GM23338 (cell line): Measurements from ENCODE around the gene BSCL2. TPM values are rescaled to one million over a fixed set of nuclear protein-coding genes. Genes with fewer than 3 reads are reported as not detected.

Experiments used
- ATAC-seq: fragments of 200-7000 bp; cut with Tn5 transposase; 3 replicates; pipeline ENCODE4 v1.9.1; 2020
- DNase-seq: peaks from one replicate; pipeline ENCODE4 v3.0.0-alpha.2; 2015; ENCODE audit warnings: low spot score
- H2AFZ ChIP-seq: fragments of 200-600 bp; sonication (generic); 2 replicates; pipeline ENCODE4 v1.8.0; 2016; ENCODE audit warnings: antibody characterized with exemption, mild to moderate bottlenecking, moderate library complexity
- H3F3A ChIP-seq: fragments of 200-600 bp; sonication (generic); replicated peaks from 2 replicates; pipeline ENCODE4 v1.8.0; 2017; ENCODE audit warnings: antibody characterized with exemption, mixed run types, low read depth
- H3K27ac ChIP-seq: fragments of 200-600 bp; sonication (generic); 2 replicates; pipeline ENCODE4 v1.6.1; 2016; ENCODE audit warnings: low read depth
- H3K27me3 ChIP-seq: fragments of 200-600 bp; sonication (generic); 2 replicates; pipeline ENCODE4 v1.8.0; 2016; ENCODE audit warnings: mild to moderate bottlenecking, mixed run types, moderate library complexity; ENCODE audit not compliant: insufficient read depth
- H3K36me3 ChIP-seq: fragments of 200-600 bp; sonication (generic); 2 replicates; pipeline ENCODE4 v1.8.0; 2016; ENCODE audit warnings: mild to moderate bottlenecking; ENCODE audit not compliant: insufficient read depth
- H3K4me1 ChIP-seq: fragments of 200-600 bp; sonication (generic); 2 replicates; pipeline ENCODE4 v1.8.0; 2016; ENCODE audit warnings: mild to moderate bottlenecking, moderate library complexity; ENCODE audit not compliant: insufficient read depth
- H3K4me2 ChIP-seq: fragments of 200-600 bp; sonication (generic); 2 replicates; pipeline ENCODE4 v1.7.1; 2017; ENCODE audit warnings: mixed run types
- H3K4me3 ChIP-seq: fragments of 200-600 bp; sonication (generic); 2 replicates; pipeline ENCODE4 v1.6.1; 2016; ENCODE audit warnings: mixed run types
- H3K79me2 ChIP-seq: fragments of 200-600 bp; sonication (generic); replicated peaks from 2 replicates; pipeline ENCODE4 v1.8.0; 2017; ENCODE audit warnings: mild to moderate bottlenecking; ENCODE audit not compliant: insufficient read depth
- H3K9me2 ChIP-seq: fragments of 200-600 bp; sonication (generic); 2 replicates; pipeline ENCODE4 v1.8.0; 2017; ENCODE audit not compliant: insufficient read depth
- H4K20me1 ChIP-seq: fragments of 200-600 bp; sonication (generic); replicated peaks from 2 replicates; pipeline ENCODE4 v1.8.0; 2017; ENCODE audit warnings: mild to moderate bottlenecking; ENCODE audit not compliant: insufficient read depth
- H3K27ac Mint-ChIP-seq: 2 replicates; pipeline ENCODE4 v1.8.0; 2020; ENCODE audit warnings: inconsistent platforms, mild to moderate bottlenecking, moderate library complexity, mixed read lengths
- H3K27me3 Mint-ChIP-seq: 3 replicates; pipeline ENCODE4 v1.8.0; 2022; ENCODE audit warnings: low read depth, mild to moderate bottlenecking, moderate library complexity, mixed read lengths, inconsistent platforms; ENCODE audit not compliant: insufficient read depth, poor library complexity
- H3K36me3 Mint-ChIP-seq: 3 replicates; pipeline ENCODE4 v1.8.0; 2021; ENCODE audit warnings: low read depth, mild to moderate bottlenecking, inconsistent platforms, moderate library complexity, mixed read lengths
- H3K4me1 Mint-ChIP-seq: 3 replicates; pipeline ENCODE4 v1.8.0; 2020; ENCODE audit warnings: mild to moderate bottlenecking, inconsistent platforms, mixed read lengths
- H3K4me3 Mint-ChIP-seq: 3 replicates; pipeline ENCODE4 v1.8.0; 2021; ENCODE audit warnings: moderate library complexity, mild to moderate bottlenecking, inconsistent platforms, mixed read lengths
- H3K9me3 Mint-ChIP-seq: 3 replicates; pipeline ENCODE4 v1.8.0; 2020; ENCODE audit warnings: moderate library complexity, mild to moderate bottlenecking, inconsistent platforms, mixed read lengths
- CREB1 ChIP-seq: fragments of 250-450 bp; sonication (Bioruptor Pico); IDR thresholded peaks from 2 replicates; pipeline ENCODE4 v1.5.0; 2020; ENCODE audit warnings: low read depth, mild to moderate bottlenecking, moderate library complexity
- EZH2 ChIP-seq: fragments of 200-600 bp; sonication (generic); IDR thresholded peaks from one replicate; pipeline ENCODE4 v1.8.0; 2017; ENCODE audit warnings: antibody characterized with exemption, mild to moderate bottlenecking, low read depth; ENCODE audit not compliant: unreplicated experiment
- EZH2phosphoT487 ChIP-seq: fragments of 200-600 bp; sonication (generic); IDR thresholded peaks from one replicate; pipeline ENCODE4 v1.8.1; 2018; ENCODE audit warnings: antibody characterized with exemption; ENCODE audit not compliant: unreplicated experiment
- JUNB ChIP-seq: IDR thresholded peaks from one replicate; pipeline ENCODE4 v1.6.1; 2016; ENCODE audit warnings: antibody characterized with exemption; ENCODE audit not compliant: unreplicated experiment
- NANOG ChIP-seq: IDR thresholded peaks from 2 replicates; pipeline ENCODE4 v1.6.1; 2016; ENCODE audit warnings: antibody characterized with exemption, borderline replicate concordance
- POLR2AphosphoS5 ChIP-seq: IDR thresholded peaks from 2 replicates; pipeline ENCODE4 v1.6.1; 2016; ENCODE audit warnings: antibody characterized with exemption, low read depth
- STAT1 ChIP-seq: IDR thresholded peaks from one replicate; pipeline ENCODE4 v1.6.1; 2016; ENCODE audit warnings: antibody characterized with exemption; ENCODE audit not compliant: unreplicated experiment
- ZNF114 ChIP-seq: fragments of 250-450 bp; sonication (Bioruptor Pico); IDR thresholded peaks from 2 replicates; pipeline ENCODE4 v1.5.0; 2020; ENCODE audit warnings: mild to moderate bottlenecking, moderate library complexity
- ZNF331 ChIP-seq: fragments of 250-450 bp; sonication (Bioruptor Pico); IDR thresholded peaks from 2 replicates; pipeline ENCODE4 v1.5.0; 2020; ENCODE audit warnings: low read depth, mild to moderate bottlenecking, moderate library complexity
- ZNF462 ChIP-seq: fragments of 250-450 bp; sonication (Bioruptor Pico); IDR thresholded peaks from 2 replicates; pipeline ENCODE4 v1.5.0; 2020; ENCODE audit warnings: mild to moderate bottlenecking, moderate library complexity
- polyA plus RNA-seq: library from polyadenylated mRNA; unstranded; fragments of >200 nt; fragmentation: Nextera tagmentation; extraction: Ambion mirVana; gene quantifications from 2 replicates; pipeline ENCODE4 v1.2.1, GENCODE V29; 2016
- total RNA-seq: library from RNA; depleted of rRNA; stranded (reverse); fragments of >200 nt; shearing (Covaris generic); gene quantifications from 2 replicates; pipeline ENCODE4 v1.2.3, GENCODE V29; 2014
- TF ChIP-seq, protein P1 (sequence below), 2 experiments: fragments of 200-600 bp in 1 of 2; sonication (generic) in 1 of 2; conservative IDR thresholded peaks; 2 replicates each; pipeline versions ENCODE4 v1.5.1 to v1.6.1; 2016 to 2017; ENCODE audit warnings: antibody characterized with exemption in 2 of 2, low read depth in 2 of 2, mild to moderate bottlenecking in 2 of 2, moderate library complexity in 1 of 2
- TF ChIP-seq, protein P2 (sequence below): IDR thresholded peaks from 2 replicates; pipeline ENCODE4 v1.6.1; 2016; ENCODE audit warnings: antibody characterized with exemption
- TF ChIP-seq, protein P3 (sequence below): IDR thresholded peaks from one replicate; pipeline ENCODE4 v1.6.1; 2018; ENCODE audit warnings: antibody characterized with exemption; ENCODE audit not compliant: unreplicated experiment

BSCL2 gene
- total and polyA plus RNA-seq, 2 experiments from 2014 or later = 60.2 to 81.7 TPM

DNA sequence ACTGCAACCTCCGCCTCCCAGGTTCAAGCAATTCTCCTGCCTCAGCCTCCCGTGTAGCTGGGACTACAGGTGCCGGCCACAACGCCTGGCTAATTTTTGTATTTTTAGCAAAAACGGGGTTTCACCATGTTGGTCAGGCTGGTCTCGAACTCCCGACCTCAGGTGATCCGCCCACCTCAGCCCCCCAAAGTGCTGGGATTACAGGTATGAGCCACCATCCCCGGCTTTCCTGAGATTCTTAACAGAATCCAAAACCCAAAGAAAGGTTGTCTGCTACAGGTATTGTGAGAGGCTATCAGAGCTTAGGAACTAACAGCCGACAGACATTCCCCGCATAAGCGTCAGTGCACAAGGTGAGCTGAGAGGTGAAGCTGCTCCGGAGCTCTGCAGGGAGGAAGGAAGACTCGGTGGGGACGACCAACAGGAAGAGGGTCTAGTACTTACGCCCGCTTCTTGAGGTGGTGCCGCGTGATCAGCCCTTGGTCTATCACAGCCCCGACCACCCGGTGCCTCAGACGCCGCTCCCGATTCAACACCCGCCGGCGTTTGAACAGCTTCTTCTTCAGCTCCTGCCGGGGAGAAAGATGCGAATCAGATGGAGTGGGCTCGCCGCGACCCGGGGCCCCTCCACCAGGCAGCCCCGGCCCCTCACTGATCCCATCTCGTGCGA lies 42.7 kb downstream of the BSCL2 start:
- ATAC-seq (peak; percentile 66), DNase-seq (peak; percentile 88)
- no peaks in the 10 kb centered on the region; the same call in 2 of the 3 replicates for H3K9me3 Mint-ChIP-seq
- H3K27ac Mint-ChIP-seq = peak overlapping the region; percentile 98
- peak overlapping the region; percentile 93 for H2AFZ ChIP-seq
- peaks cover 56% of the 10 kb centered on the region for H3K36me3 Mint-ChIP-seq
- peaks cover 15% of the 10 kb centered on the region for H4K20me1 ChIP-seq
- H3K4me2 ChIP-seq = peak overlapping the region; percentile 97
- H3K4me3 Mint-ChIP-seq = peak overlapping the region; percentile 98
- H3F3A ChIP-seq = peaks cover 59% of the 10 kb centered on the region
- peaks cover 17% of the 10 kb centered on the region for H3K4me1 Mint-ChIP-seq
- peaks cover 51% of the 10 kb centered on the region for H3K79me2 ChIP-seq
- TF ChIP-seq POLR2AphosphoS5 (no peak), NANOG (no peak), CREB1 (no peak), EZH2 (no peak), ZNF462 (no peak), JUNB (no peak), ZNF114 (CRISPR knock-in tag) (no peak), ZNF331 (CRISPR knock-in tag) (no peak), EZH2phosphoT487 (no peak), STAT1 (no peak)
- TF ChIP-seq, protein P1, sequence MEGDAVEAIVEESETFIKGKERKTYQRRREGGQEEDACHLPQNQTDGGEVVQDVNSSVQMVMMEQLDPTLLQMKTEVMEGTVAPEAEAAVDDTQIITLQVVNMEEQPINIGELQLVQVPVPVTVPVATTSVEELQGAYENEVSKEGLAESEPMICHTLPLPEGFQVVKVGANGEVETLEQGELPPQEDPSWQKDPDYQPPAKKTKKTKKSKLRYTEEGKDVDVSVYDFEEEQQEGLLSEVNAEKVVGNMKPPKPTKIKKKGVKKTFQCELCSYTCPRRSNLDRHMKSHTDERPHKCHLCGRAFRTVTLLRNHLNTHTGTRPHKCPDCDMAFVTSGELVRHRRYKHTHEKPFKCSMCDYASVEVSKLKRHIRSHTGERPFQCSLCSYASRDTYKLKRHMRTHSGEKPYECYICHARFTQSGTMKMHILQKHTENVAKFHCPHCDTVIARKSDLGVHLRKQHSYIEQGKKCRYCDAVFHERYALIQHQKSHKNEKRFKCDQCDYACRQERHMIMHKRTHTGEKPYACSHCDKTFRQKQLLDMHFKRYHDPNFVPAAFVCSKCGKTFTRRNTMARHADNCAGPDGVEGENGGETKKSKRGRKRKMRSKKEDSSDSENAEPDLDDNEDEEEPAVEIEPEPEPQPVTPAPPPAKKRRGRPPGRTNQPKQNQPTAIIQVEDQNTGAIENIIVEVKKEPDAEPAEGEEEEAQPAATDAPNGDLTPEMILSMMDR (conservative IDR thresholded peaks at IDR 0.05; ENCODE audit: low read depth in 2 of 2) = no peak
- TF ChIP-seq, protein P2, sequence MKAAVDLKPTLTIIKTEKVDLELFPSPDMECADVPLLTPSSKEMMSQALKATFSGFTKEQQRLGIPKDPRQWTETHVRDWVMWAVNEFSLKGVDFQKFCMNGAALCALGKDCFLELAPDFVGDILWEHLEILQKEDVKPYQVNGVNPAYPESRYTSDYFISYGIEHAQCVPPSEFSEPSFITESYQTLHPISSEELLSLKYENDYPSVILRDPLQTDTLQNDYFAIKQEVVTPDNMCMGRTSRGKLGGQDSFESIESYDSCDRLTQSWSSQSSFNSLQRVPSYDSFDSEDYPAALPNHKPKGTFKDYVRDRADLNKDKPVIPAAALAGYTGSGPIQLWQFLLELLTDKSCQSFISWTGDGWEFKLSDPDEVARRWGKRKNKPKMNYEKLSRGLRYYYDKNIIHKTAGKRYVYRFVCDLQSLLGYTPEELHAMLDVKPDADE = no peak; the same call in 1 of the 2 replicates
- TF ChIP-seq, protein P3, sequence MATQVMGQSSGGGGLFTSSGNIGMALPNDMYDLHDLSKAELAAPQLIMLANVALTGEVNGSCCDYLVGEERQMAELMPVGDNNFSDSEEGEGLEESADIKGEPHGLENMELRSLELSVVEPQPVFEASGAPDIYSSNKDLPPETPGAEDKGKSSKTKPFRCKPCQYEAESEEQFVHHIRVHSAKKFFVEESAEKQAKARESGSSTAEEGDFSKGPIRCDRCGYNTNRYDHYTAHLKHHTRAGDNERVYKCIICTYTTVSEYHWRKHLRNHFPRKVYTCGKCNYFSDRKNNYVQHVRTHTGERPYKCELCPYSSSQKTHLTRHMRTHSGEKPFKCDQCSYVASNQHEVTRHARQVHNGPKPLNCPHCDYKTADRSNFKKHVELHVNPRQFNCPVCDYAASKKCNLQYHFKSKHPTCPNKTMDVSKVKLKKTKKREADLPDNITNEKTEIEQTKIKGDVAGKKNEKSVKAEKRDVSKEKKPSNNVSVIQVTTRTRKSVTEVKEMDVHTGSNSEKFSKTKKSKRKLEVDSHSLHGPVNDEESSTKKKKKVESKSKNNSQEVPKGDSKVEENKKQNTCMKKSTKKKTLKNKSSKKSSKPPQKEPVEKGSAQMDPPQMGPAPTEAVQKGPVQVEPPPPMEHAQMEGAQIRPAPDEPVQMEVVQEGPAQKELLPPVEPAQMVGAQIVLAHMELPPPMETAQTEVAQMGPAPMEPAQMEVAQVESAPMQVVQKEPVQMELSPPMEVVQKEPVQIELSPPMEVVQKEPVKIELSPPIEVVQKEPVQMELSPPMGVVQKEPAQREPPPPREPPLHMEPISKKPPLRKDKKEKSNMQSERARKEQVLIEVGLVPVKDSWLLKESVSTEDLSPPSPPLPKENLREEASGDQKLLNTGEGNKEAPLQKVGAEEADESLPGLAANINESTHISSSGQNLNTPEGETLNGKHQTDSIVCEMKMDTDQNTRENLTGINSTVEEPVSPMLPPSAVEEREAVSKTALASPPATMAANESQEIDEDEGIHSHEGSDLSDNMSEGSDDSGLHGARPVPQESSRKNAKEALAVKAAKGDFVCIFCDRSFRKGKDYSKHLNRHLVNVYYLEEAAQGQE = no peak
- H3K4me1 ChIP-seq = peaks cover 20% of the 10 kb centered on the region
- H3K27me3 Mint-ChIP-seq = peaks cover 13% of the 10 kb centered on the region
- H3K9me2 ChIP-seq = no peaks in the 10 kb centered on the region
- peak overlapping the region; percentile 99 for H3K4me3 ChIP-seq
- peak overlapping the region; percentile 98 for H3K27ac ChIP-seq
- peaks cover 20% of the 10 kb centered on the region for H3K36me3 ChIP-seq
- H3K27me3 ChIP-seq = no peaks in the 10 kb centered on the region
